NCI-H2196 treated with DMSO at 0.1 percent for 48 hours (cell line): ENCODE data around the gene ITPK1.

Experiments
- DNase-seq: peaks from one replicate; lab custom pipeline; 2025; ENCODE audit not compliant: unreplicated experiment; lab: John Stamatoyannopoulos, UW

The ITPK1 gene

DNA sequence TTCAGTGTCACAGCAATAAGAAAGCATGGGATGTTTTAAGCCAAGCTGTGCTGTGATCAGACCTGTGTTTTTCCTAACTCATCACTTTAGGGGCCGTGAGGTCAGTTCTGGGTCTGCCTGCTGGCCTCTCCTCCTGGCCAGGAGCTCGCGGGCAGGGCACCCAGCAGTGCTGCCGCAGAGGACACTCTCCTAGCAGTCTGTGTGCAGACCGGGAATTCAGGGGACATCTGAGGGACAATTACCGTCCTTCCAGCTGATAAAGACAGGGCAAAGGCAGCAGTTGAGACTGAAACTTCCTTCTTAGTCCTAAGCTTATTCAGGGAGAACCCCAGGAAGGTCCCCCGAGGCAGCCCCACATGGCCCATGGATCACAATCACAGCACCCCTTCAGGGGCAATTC lies 103.2 kb downstream of the ITPK1 start:
- DNase-seq = no peak

GRCh38 chr14:93011650-93012325 lies 103.9 kb downstream of the ITPK1 start:
- peak; percentile 68 for DNase-seq

GRCh38 chr14:93011141-93011529 lies 104.6 kb downstream of the ITPK1 start:
- no peak for DNase-seq

DNA sequence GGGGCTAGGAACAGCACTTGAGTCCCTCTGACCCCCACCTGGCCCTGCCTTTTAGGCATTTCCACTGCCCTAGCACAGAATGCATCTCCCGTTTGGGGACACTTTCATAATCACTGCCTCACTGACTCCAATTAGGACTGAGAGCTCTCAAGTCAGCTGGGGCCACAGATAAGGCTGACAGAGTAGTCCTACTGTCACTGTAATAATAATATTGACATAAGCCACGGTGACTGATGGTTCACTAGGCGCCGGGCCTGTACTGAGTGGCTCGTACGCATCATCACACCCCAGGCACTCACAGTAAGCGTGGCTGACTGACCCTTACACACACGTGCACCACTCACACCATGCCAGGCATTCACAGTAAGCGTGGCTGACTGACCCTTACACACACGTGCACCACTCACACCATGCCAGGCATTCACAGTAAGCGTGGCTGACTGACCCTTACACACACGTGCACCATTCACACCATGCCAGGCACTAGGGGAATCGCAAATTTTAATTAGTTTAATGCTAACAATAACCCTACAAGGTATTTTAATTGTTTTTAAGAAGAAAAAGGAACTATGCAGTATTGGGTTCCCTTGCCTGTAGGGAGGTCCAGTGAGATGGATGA lies 105.1 kb downstream of the ITPK1 start:
- no peak for DNase-seq

DNA sequence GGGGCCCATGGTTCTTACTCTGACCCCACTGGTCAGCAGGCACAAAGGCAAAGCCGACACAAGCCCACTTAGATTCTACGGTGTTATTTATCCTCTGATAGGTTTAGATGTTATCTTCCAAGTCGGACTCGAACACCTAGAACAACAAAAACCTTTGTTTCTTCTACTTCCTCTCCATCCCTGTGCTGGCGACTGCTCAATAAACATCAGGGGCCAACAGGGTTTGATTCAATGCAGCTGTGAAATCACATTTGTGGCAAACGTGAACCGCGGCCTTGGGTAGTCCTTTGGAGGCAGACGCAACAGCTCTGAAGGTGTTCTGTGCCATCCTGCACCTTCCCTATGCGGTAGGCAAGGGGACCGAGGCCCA lies 105.6 kb downstream of the ITPK1 start:
- DNase-seq = no peak

GRCh38 chr14:93009471-93010129 lies 106.1 kb downstream of the ITPK1 start:
- no peak for DNase-seq

- DNase-seq = no peak
Measured at GRCh38 chr14:93008381-93008780, 107.3 kb downstream of the ITPK1 start.

GRCh38 chr14:93007225-93007997 lies 108.3 kb downstream of the ITPK1 start:
- DNase-seq = no peak

DNA sequence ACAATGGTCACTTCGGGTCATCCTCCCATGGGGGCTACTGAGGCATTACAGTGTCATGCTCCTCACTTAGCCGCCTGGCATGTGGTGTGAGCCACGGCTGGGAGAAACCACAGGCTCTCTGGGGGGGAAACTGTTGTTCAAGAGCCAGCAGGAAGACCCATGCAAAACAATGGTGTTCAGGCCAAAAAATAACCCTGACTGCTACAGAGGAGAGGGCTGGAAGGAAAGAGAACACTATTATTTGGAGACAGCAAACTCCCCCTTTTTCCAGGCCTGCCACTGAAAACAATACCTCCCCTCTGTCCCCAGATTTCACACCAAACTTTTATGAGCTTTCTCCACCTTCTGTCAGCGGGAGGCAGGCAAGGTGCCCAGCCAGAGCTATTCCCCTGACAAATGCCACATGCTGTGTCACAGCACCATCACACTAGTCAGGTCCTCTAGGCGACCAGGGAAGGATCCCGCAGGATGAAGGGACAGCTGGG lies 109.1 kb downstream of the ITPK1 start:
- no peak for DNase-seq

DNA sequence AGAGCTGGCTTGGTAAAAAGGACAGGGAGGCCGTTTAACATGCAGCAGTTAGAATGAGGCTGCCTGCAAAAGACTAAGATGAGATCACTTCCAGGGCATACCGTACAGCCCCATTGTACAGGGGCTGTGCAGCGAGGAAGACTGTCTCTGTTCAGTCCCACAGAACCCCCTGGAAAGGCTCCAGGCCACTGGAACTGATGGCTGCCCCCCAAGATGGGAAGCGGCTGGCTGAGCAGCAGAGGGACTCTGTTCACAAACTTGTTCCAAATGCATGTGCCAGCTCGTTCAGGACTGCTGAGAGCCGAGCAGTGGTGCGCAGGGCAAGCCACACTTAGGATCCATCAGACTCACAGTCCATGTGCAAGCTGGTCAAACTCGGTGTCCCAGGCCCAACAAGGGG lies 109.9 kb downstream of the ITPK1 start:
- DNase-seq = no peak

DNA sequence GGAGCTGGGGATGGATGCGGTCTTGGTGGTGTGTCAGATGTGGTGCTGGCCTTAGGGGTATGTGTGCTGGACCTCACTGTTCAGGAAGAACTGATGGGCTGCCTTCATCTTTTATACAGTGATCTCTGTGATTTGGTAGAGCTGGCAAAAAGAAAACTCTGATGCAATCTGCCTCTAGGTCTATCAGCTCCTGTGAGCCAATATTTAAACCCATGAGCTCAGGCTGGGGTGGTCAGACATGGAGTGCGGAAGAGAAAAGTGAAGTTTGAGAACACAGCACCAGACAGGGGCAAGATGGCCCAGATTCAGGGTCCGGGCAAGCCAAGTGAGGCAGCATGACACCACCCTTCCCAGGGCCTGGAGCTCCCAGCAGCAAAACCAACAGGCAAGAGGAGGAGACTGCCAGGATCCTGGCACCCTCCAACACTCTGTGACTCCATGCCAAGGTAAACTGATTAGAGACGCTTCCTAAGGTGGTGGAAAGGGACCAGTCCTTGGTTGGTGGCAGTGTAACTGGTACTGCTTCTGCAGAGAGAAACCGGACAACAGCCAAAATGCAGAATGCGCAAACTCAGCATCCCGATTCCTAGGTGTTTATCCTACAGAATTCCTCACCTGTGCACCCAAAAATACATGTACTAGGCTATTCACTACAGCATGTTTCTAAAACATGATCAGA lies 110.5 kb downstream of the ITPK1 start:
- DNase-seq = no peak

- no peak for DNase-seq
Measured at GRCh38 chr14:93004699-93005082, 111.0 kb downstream of the ITPK1 start.

- no peak for DNase-seq
Measured at GRCh38 chr14:93003945-93004698, 111.6 kb downstream of the ITPK1 start.

DNA sequence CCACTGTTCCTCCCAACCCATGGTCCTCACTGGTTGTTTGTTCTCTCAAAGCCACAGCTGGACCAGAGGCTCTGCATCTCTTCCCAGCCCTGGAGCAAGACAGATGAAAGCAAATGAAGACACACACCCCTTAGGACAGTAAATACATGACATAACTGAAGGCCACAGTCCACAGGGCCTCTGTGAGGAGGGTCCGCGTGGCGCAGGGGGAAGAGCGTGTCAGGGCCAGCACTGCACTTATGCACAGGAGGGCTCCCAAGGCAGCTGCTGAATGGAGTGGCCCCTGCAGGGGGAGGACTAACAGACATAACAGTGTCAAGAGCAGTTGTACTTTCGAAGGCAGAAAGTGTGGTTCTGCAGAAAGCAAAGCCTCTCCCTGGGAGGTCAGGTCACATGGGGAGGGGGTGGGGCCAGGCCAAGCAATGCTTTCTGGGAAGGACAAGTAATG lies 112.8 kb downstream of the ITPK1 start:
- DNase-seq = no peak

GRCh38 chr14:93002049-93002448 lies 113.7 kb downstream of the ITPK1 start:
- DNase-seq = no peak

- no peak for DNase-seq
Measured at GRCh38 chr14:92998946-92999345, 116.8 kb downstream of the ITPK1 start.

- DNase-seq = no peak
Measured at GRCh38 chr14:92997343-92998061, 118.2 kb downstream of the ITPK1 start.

- DNase-seq = no peak
Measured at GRCh38 chr14:92995620-92996019, 120.1 kb downstream of the ITPK1 start.

DNA sequence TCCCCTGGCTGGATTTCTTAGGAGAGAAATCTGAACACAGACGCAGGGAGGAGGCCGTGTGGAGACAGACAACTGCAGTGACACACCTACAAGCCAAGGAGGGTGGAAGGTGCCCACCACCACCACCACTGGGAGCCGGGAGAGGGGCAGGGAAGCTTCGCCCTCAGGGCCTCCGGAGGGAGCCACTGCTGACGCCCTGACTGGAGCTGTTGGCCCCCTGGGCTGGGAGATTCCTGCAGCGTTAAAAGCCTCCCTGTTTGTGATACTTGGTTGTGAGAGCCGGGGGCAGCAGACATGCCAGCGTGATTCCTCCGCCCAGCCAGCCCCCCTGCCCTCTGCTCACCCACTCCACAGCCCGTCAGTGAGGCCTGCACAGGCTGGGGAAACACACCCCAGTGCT lies 120.8 kb downstream of the ITPK1 start:
- DNase-seq = no peak
